HG02938 (cell line): ENCODE results near the gene ZKSCAN5.
"Not testable (repeated sequence)": the region's sequence is repeated elsewhere in the genome, so short reads cannot be mapped to it uniquely, and the experiment has no call there.

Experiments used
- ATAC-seq: cut with Tn5 transposase; IDR thresholded peaks from one replicate; pipeline ENCODE4 v1.9.1; 2021; ENCODE audit warnings: mild to moderate bottlenecking, moderate library complexity; ENCODE audit not compliant: unreplicated experiment

Gene ZKSCAN5

DNA sequence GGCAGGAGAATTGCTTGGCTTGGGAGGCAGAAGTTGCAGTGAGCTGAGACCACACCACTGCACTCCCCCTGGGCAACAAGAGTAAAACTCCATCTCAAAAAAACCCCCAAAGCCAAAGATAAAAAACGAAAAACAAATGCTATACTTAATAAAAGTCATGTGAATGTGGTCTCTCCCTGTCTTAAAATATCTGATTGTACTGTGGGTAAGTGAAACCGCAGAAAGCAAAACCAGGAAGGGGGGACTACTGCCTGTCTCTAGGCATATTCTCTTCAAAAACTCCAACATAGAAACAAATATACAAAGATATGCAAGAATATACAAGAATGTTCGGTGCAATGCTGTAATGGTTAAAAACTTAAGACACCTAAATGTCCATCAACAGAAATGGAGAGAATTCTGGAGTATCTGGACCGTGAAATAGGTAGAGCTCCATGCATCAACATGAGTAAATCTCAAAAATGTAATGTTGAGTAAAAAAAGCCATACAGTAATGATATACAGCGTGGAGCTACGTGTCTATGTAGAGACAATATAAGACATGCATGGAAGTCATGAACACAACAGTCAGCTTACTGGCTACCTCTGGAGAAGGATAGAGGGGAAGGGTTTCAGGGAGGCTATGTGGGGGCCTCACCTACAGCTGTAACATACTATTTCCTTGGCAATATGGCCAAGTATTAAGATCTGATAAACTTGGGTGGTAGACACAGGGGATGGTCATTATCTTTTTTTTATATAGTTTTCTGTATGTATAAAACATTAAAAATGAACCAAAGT is 6.5 kb upstream of the ZKSCAN5 start:
- ATAC-seq = no peak

DNA sequence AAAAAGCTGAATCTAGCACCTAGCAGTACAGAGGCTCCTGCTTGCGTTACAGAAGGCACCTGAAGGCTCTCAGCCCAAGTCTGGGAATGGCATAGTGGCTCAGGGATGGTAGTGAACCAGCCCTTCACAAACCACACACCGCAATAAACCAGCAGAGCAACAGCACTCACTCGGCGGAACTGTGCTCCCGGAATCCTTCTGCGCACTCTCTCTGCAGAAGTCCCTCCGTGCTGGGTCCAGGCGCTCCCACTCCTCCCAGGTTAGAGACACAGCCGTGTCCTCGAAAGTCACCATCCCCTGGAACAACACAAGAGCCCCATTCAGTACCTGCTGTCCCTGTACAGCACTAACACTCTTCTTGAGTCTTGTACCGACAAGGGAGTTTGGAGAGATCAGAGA is 5.9 kb upstream of the ZKSCAN5 start:
- no peak for ATAC-seq

DNA sequence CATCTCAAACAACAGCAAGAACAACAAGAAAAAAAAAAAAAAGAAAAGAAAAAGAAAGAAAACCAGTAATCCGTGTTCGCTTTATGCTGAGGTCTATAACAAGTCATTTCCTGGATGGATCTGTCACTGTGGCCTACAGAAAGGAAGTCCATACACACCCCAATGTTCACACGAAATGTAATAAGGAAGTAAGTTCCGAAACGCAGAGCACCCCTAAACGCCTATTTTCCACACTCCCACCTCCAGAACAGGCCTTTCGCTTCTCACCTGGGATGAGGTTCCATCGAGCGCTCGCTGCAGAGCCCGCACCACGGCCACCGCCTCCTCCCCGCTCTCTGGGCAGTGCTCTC is 5.1 kb upstream of the ZKSCAN5 start:
- no peak for ATAC-seq

DNA sequence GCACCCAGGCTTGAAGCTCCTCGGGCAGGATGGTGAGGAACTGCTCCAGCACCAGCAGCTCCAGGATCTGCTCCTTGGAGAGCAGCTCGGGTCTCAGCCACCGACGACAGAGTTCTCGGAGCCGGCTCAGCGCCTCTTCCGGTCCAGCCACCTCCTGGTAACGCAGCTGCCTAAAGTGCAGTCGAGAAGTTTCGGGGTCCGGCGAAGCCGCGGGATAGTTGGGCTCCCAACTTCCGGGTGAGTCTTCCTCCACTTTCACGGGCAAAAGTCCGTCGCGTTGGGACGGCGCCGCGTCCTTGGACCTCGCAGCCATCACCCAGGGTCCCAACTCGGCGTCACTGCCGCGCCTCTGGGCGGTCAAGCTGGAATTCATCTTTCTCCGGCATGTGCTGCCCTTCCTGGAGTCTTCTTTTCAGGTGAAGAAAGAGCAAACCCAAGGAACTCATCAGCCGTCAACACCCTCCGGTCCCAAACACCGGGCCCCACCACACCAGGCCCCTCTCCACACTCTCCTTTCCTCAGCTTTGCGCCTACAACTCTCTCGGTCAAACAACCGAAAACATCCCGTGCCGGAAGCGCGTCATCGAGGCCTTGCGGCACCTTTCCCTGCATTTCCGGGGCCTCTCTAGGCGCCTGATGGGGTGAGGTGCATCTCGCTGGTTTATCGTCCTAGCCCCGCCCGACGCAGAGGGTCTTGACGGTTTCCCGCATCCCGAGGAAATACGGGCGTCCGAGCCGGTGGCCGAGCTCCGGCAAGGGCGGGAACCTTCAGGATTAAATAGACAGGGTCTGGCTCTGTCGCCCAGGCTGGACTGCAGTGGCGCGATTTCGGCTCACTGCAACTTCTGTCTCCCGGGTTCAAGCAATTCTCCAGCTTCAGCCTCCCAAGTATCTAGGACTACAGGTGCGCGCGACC is 4.5 kb upstream of the ZKSCAN5 start, which contains the start of gene ZNF394:
Gene ZNF394 (minus strand): TSS at position 561 of the 916 bp plus-strand sequence. CDS start 188 bp downstream, at position 373.
- ATAC-seq = no peak

DNA sequence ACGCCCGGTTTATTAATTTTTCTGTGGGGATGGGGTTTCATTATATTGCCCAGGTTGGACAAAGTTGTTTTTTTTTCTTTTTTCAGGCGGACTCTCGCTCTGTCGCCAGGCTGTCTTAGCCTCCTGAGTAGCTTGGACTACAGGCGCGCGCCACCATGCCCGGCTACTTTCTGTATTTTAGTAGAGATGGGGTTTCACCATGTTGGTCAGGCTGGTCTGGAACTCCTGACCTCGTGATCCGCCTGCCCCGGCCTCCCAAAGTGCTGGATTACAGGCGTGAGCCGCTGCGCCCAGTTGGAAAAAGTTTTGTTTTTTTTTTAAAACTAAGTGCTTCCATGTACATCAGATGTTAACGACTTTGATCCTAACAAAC is 3.8 kb upstream of the ZKSCAN5 start:
- ATAC-seq = no peak

DNA sequence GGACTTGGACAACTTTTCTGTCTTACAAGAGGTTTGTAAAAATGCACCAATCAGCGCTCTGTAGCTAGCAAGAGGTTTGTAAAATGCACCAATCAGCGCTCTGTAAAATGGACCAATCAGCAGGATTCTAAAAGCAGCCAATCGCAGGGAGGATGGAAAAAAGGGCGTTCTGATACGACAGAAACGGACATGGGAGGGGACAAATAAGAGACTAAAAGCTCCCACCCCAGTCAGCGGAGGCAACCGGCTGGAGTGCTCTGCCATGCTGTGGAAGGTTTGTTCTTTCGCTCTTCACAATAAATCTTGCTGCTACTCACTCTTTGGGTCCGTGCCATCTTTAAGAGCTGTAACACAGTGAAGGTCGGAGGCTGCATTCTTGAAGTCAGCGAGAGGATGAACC is 3.2 kb upstream of the ZKSCAN5 start:
- not testable (repeated sequence) for ATAC-seq

DNA sequence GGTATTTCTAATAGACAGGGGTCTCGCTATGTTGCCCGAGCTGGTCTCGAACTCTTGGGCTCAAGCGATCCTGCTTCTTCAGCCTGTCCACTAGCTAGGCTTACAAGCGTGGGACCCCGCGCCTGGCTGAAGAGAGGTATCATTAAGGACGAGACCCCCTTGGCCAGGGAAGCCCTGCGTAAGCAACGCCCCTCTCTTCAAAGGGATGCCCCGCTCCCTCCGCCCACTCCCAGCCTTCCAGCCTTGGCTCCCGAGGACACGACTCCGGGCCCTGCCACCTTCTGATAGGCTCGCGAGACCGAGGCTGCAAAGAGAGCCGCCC is 220 bp upstream of the ZKSCAN5 start:
- no peak for ATAC-seq

DNA sequence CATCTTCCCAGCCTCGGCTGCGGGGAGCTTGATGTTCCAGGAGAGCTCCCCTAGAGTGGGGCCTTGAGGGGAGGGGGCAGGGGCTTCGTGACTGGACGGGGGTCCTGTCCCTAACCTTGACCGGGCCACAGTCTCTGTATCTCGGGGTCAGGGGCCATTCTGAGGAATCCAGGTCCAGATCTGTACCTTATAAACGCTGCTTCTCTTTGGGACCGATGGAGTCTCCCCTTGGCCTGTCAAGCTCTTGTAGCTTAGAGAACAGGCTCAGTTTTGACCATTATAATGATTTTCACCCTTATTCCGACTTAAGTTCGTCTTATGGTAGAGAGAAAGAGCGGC is 831 bp downstream of the ZKSCAN5 start:
- ATAC-seq = no peak

DNA sequence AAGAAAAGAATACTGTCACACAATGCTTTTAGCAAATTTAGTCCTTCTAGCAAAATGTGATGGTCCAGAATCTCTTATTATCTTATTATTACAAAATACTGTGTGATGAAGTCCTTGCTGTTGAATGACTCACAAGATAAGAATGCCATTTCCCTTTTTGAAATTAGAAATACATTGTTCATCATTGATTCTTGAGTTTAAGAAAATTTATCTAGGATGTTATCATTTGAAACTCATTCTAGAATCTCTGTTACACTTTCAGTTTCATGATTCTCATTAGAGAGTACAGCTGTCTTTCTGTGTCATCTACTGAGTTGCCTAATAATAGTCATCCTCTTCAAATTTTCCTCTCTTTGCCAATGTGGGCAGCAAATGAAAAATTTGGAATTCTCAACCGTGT is 9.6 kb downstream of the ZKSCAN5 start:
- no peak for ATAC-seq

DNA sequence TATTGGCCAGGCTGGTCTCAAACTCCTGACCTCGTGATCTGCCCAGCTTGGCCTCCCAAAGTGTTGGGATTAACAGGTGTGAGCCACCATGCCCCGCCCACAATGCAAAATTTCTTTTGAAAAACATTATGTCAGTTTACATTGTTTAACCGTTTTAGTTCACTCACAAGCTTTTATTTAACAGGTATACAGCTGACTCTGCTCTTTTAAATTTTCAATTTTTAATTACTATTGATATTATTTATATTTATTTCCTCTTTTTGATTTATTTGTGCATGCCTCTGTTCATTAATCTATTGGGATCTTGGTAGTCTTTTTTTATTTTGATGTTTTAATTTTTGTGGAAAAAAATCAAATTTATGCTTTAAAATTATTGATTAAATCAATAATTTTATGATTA is 16.9 kb downstream of the ZKSCAN5 start:
- ATAC-seq = no peak

DNA sequence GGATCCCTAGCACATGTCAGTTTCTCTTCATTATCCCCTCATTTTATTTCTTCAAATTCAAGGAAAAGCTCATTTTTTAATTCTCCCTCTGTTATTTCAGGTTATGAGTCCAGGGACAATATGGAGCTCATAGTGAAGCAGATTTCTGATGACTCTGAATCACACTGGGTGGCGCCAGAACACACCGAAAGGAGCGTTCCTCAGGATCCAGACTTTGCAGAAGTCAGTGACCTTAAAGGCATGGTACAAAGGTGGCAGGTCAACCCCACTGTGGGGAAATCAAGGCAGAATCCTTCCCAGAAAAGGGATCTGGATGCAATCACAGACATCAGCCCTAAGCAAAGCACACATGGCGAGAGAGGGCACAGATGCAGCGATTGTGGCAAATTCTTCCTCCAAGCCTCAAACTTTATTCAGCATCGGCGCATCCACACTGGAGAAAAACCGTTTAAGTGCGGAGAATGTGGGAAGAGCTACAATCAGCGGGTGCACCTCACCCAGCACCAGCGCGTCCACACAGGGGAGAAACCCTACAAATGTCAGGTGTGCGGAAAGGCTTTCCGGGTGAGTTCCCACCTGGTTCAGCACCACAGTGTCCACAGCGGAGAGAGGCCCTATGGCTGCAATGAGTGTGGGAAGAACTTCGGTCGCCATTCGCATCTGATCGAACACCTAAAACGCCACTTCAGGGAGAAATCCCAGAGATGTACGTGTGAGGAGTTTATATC is 21.4 kb downstream of the ZKSCAN5 start:
- no peak for ATAC-seq

DNA sequence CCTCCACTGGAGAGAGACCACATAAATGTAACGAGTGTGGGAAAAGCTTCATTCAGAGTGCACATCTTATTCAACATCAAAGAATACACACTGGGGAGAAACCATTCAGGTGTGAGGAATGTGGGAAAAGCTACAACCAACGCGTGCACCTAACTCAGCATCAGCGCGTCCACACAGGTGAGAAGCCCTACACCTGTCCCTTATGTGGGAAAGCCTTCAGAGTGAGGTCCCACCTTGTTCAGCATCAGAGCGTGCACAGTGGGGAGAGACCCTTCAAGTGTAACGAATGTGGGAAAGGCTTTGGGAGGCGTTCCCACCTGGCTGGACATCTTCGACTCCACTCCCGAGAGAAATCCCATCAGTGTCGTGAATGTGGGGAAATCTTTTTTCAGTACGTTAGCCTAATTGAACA is 26.9 kb downstream of the ZKSCAN5 start:
- no peak for ATAC-seq

DNA sequence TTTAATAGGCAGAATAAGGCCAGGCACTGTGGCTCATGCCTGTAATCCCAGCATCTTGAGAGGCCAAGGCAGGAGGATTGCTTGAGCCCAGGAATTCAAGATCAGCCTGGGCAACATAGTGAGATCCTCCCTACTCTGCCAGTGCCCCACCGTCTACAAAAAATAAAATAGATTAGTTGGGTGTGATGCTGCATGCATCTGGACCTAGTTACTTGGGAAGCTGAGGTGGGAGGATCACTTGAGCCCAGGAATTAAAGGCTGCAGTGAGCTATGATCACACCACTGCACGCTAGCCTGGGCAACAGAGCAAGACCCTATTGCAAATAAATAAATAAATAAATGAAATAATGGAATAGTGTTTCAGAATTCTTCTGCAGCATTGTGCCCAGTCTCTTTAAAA is 31.2 kb downstream of the ZKSCAN5 start:
- ATAC-seq = no peak

DNA sequence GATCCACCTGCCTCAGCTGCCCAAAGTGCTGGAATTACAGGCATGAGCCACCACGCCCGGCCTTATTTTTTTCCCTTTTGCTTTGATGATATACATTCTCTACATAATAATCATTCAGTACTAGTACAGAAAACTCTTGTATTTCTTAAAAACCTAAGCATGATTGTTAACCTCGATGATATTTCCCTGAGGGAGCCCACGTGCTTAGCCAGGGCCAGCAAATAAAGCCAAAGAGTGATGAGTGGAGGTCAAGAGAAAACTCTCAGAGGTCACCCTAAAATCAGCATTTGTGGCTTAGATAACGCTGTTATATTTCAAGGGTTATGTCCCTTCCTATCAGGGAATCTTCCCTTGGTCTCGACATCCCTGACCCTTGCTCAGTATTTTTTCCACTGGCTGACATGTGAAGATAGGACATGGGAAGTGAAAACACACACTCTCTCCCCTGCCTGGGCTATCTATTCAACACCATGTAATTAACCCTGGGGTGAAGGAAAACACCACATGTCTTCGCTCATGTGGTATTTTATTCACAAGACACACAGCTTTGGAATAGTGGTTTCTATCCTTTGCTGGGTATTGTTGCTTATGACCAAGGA is 34.9 kb downstream of the ZKSCAN5 start:
- ATAC-seq = no peak

DNA sequence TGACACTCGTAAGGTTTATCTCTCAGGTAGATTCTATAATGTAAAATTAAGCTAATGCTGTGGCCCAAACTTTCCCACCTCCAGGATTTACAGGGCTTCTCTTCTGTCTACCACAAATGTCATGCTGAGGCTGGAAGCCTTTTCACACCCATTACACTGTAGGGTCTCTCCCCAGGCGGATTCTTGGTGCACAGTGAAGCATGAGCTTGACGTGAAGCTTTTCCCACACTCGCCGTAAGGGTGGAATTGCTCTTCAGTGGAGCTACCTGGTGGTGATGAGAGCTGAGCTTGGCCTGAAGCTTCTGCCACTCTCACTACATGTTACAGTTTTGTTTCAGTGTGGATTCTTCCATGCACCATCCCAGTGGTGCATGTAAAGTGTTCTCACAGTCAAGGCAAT is 36.1 kb downstream of the ZKSCAN5 start:
- no peak for ATAC-seq

DNA sequence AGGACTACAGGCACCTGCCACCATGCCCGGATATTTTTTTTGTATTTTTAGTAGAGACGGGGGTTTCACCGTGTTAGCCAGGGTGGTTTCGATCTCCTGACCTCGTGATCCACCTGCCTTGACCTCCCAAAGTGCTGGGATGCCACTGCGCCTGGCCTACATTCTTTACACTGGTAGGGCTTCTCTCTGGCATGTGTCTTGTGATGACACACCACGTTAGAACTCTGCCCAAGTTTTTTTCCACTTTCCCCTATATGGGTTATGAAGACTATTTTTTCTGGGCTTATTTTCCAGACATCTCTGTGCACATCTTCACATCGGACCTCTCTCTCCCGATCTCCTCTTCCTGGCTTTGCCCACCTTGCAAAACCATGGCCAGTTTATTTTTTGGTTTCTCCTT is 36.8 kb downstream of the ZKSCAN5 start:
- ATAC-seq = no peak

DNA sequence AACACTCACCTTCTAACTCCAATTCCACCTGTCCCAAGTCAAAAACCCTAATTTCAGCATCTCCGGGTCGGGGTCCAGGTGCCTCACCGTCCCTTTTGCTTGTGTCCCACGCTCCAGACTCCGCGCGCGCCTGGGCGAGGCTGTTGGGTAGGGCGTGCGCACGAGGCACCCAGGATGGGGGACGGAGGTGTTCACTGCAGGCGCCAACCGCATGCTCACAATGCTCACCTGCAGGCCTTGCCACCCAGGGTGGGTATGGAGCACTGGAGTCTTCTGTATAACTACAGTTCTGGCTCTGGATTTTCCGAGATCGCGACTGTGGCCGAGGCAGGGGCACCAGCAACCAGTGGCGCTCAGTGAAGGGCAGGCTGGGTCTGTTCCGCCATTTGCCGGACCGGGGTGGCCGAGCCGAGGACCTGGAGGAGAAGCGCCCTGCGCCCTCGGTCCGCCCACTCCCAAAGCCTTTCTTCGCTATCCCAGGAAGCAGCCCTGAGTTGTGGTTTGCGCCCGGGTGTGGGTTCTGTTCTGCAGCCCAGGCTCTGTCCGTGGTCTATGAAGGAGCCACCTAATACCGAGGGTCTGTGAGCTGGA is 38.7 kb downstream of the ZKSCAN5 start:
- no peak for ATAC-seq

DNA sequence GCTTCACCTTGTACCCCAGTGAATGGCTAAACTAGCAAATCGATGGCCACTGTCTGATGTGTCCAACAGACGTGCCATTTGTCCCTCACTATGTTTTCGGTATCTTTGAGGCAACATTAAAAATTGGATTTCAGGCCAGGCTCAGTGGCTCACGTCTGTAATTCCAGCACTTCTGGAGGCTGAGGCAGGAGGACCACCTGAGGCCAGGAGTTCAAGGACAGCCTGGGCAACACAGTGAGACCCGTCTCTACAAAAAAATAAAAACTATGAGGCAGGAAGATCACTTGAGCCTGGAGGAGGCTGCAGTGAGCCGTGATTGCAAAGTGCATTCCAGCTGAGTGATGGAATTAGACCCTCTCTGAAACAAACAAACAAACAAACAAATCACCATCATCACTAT is 39.5 kb downstream of the ZKSCAN5 start:
- ATAC-seq = no peak

DNA sequence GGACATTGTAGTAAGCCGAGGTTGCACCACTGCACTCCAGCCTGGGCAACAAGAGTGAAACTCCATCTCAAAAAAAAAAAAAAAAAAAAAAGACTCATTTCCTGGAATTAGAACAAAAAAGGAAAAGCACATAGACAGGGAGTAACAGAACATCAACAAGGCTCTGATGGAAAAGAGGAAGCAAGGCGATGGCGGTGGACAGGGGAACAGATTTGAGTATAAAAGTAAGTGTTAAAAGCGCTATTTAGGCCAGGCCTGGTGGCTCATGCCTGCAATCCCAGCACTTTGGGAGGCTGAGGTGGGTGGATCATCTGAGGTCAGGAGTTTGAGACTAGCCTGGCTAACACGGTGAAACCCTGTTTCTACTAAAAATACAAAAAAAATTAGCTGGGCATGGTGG is 40.8 kb downstream of the ZKSCAN5 start:
- ATAC-seq = not testable (repeated sequence)

DNA sequence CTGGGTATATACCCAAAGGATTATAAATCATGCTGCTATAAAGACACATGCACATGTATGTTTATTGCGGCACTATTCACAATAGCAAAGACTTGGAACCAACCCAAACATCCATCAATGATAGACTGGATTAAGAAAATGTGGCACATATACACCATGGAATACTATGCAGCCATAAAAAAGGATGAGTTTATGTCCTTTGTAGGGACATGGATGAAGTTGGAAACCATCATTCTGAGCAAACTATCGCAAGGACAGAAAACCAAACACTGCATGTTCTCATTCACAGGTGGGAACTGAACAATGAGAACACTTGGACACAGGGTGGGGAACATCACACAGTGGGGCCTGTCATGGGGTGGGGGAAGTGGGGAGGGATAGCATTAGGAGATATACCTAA is 45.1 kb downstream of the ZKSCAN5 start:
- not testable (repeated sequence) for ATAC-seq

DNA sequence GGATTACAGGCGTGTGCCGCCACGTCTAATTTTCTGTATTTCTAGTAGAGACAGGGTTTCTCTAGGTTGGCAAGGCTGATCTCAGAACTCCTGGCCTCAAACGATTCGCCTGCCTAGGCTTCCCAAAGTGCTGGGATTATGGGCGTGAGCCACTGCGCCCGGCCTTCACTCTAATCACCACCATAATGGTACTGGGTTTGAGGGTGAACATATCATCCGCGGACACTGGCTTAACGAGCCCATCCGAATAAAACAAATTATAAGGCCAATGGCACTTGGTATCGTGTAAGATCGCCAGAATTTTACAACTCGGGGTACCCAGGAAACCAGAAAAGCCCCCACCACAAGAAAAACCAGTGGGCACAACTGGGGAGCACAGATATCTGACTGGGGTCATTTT is 46.9 kb downstream of the ZKSCAN5 start:
- no peak for ATAC-seq
